Measurements from ENCODE around the gene MAPK4.

MAPK4 gene

GRCh38 chr18:50696436-50696835 lies 136.5 kb downstream of the MAPK4 start:
- TF ChIP-seq GATA2 (IDR thresholded peaks at IDR 0.05; ENCODE audit: low read depth, low read length) (no peak), GATA3 (IDR thresholded peaks at IDR 0.05; ENCODE audit: low read depth, low read length) (no peak)

DNA sequence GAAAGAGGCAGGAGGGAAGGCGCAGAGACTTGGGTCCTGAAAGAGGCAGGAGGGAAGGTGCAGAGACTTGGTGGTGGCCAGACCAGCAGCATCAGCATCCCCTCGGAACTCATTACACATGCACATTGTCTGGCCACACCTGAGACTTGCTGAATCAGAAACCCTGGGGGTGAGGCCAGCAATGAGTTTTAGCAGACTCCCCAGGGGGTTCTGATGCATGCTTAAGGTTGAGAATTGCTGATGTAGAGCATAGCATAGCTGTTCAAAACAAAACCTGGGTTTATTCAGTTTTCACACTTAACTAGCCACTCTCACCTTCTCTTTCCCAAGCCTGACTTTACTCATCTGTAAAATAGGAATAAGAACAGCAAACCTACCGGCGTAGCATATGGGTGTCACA lies 137.0 kb downstream of the MAPK4 start:
- TF ChIP-seq GATA3 (IDR thresholded peaks at IDR 0.05; ENCODE audit: low read depth, low read length) (no peak), GATA2 (IDR thresholded peaks at IDR 0.05; ENCODE audit: low read depth, low read length) (no peak)

- TF ChIP-seq GATA3 (IDR thresholded peaks at IDR 0.05; ENCODE audit: low read depth, low read length) = no peak
- TF ChIP-seq GATA2 (IDR thresholded peaks at IDR 0.05; ENCODE audit: low read depth, low read length) = no peak
These were observed 137.6 kb downstream of the MAPK4 start for GRCh38 chr18:50697509-50697908.

DNA sequence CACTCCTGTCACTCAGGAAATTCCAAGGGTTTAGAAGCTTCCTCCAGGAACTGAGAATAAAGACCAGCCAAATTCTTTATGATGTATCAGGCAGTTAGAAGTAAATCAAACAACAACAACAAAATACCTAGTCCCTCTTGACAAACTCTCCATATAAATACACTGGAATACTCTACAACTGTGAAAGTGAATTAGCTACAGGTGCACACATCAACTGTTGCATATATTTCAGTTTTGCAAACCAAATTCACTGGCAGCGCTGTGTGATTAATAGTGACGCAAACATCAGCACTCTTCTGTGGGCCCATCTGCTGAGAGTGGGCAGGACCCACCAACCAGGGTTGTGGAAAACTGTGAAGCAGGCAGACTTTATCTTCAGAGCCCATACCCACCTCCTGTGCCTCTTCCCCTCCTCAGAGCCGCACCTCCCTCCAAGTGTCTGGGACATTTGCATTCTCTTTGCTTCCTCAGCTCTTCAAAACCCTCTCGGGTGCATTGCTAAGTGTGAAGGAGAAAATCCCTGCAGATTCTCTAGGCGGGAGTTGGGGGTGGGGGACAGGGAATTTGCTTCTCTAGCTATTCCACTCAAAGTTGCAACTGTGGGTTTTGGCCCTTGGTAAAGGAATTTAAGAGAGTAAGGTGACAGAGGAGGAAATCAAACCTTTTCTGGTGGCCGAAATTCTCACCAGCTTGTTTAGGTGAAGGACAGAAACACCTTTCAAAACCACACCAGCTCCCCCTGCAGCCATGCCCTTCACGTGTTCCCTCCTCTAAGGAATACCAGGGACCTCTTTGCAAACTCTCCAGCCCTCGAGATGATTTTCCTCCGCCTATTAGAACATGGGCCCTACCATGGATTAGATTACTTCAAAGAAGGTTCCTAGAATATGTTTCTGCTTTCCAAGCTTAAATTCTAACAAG lies 140.6 kb downstream of the MAPK4 start:
- TF ChIP-seq GATA3 (IDR thresholded peaks at IDR 0.05; ENCODE audit: low read depth, low read length) = no peak

DNA sequence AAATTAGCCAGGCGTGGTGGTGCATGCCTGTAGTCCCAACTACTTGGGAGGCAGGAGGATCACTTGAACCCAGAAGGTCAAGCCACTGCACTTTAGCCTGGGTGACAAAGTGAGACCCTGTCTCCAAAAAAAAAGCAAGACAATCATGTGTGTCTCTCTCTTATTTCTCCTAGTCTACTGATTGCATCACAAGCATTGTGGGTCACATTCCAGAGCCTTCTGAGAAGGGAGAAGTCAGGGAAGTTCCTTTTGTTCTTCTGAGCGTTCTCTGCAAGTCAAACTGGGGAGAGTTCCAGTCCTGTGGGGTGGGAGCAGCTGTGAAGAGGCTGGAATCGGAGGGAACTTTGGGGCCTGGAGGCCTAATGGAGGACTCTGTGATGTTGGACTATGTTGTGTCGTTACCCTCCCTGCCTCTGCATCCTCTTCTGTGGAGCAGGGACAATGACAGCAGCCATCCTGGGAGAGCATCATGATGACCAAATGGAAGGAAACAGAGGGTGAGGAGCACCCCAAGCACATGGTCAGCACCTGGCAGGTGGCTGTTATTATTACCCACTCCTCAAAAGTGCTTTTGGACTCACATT lies 144.6 kb downstream of the MAPK4 start:
- TF ChIP-seq GATA3 (IDR thresholded peaks at IDR 0.05; ENCODE audit: low read depth, low read length) (no peak), GATA2 (IDR thresholded peaks at IDR 0.05; ENCODE audit: low read depth, low read length) (no peak)

DNA sequence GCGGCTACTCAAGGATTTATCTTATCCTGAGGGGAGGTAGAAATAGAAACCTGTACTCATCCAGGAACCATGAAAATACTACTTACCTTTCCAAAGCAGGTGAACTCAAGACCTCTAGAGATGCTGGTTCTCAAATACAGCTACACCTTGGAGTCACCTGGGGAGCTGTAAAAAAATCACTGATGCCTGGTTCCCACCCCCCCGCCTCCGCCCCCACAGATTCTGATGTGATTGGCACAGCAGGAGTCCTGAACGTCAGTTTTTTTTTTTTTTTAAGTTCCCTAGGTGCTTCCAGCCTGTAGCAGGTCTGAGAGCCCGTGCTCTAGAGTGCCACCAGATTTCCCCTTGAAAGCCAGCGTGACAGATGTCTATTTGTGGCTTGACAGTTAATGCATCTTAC lies 146.3 kb downstream of the MAPK4 start:
- TF ChIP-seq GATA3 (IDR thresholded peaks at IDR 0.05; ENCODE audit: low read depth, low read length) = no peak
- TF ChIP-seq GATA2 (IDR thresholded peaks at IDR 0.05; ENCODE audit: low read depth, low read length) = no peak

DNA sequence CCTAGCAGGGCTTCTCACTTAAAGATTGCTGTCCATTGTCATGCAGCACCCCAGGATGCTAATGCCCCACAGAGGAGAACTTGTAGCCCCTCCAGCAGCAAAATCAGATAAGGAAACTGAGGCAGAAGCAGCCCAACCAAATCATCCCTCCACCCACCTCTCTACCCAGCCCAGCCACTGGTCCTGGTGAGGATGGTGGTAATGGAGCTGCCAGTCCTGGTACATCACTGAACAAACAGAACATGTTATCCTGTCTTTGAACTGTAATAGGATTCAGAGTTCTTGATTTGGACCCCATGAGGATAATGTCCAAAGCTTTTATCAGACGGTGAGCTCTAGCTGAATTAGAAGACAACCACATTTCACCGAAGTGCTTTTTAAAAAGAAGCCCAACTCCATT lies 146.8 kb downstream of the MAPK4 start:
- TF ChIP-seq GATA3 (IDR thresholded peaks at IDR 0.05; ENCODE audit: low read depth, low read length) = no peak
- TF ChIP-seq GATA2 (IDR thresholded peaks at IDR 0.05; ENCODE audit: low read depth, low read length) = no peak

- TF ChIP-seq GATA3 (IDR thresholded peaks at IDR 0.05; ENCODE audit: low read depth, low read length) (no peak), GATA2 (IDR thresholded peaks at IDR 0.05; ENCODE audit: low read depth, low read length) (no peak)
These were observed 148.1 kb downstream of the MAPK4 start for GRCh38 chr18:50707855-50708469.

DNA sequence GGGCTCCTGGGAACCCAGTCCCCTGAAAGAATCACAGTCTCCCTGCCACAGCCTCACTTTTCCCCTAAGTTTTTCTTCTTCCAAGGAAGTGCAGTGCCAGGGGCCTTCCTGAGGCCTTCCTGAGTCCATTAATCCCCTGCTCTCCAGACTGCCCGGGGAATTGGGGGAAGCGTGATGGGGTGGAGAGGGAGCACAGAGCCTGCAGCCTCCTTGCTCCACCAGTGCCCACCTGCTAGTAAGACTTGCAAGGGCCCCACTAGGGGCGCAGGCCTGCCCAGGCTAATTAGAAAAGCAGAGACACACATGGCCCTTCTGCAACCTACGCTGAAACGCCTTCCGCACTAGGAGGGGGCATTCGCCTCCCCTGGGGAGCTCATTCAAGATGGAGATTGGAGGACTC lies 149.3 kb downstream of the MAPK4 start:
- no peak for TF ChIP-seq GATA2 (IDR thresholded peaks at IDR 0.05; ENCODE audit: low read depth, low read length)
- TF ChIP-seq GATA3 (IDR thresholded peaks at IDR 0.05; ENCODE audit: low read depth, low read length) = no peak

DNA sequence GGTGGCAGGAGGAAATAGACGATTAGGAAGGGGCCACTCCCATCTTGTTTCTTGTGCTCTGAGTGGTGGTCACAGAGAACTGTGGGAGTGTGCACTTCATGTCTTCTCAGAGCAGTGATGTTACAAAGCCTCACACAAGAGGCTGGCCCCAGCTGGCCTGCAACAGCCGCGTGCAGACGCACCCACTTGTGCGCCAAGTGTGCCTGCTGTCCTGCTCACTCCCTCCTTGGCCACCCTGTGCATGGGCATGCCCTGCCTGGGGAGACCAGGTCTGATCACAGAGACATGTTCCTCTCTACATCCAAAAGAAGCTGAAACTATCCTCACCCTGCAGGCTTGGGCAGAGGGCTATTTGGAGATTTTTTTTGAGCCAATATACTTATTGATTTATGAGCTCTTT lies 151.5 kb downstream of the MAPK4 start:
- no peak for TF ChIP-seq GATA2 (IDR thresholded peaks at IDR 0.05; ENCODE audit: low read depth, low read length)
- no peak for TF ChIP-seq GATA3 (IDR thresholded peaks at IDR 0.05; ENCODE audit: low read depth, low read length)

DNA sequence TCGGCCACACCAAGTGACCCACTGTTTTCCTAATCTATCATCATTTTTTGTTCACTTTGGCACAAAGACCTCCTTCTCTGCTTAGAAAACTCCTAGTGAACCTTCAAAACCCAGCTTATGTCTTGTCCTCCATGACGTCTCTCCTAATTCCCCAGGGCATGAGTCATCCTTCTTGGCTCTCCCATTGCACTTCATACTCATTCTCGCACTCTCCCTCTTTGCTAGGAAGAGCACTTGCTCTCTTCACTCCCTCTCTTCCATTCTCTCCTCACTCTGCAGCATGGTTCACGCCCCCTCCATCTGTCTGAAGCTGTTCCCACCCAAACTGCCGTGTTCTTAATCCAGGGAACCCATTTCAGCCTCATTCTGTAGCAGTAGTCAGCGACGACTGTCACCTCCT lies 156.0 kb downstream of the MAPK4 start:
- TF ChIP-seq GATA3 (IDR thresholded peaks at IDR 0.05; ENCODE audit: low read depth, low read length) (no peak), GATA2 (IDR thresholded peaks at IDR 0.05; ENCODE audit: low read depth, low read length) (no peak)

DNA sequence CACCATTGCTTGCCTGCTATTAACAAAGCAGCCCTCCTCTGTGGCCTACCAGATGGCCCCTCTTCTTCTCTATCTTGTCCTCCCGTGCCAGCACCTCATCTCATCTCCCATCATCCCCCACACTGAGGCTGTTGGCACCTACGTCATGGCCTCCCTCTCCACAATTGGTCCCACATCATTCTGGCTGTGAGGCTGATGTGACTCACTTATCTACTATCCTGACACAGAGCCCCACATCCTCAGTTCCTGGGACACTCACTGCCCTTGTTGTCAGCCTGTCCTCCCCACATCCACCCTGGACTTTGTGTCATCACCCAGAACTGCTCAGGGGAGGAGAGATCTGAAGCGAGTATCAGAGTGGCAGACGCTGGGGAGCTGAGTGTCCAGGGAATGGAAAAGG lies 157.0 kb downstream of the MAPK4 start:
- TF ChIP-seq GATA3 (IDR thresholded peaks at IDR 0.05; ENCODE audit: low read depth, low read length) = no peak
- no peak for TF ChIP-seq GATA2 (IDR thresholded peaks at IDR 0.05; ENCODE audit: low read depth, low read length)

DNA sequence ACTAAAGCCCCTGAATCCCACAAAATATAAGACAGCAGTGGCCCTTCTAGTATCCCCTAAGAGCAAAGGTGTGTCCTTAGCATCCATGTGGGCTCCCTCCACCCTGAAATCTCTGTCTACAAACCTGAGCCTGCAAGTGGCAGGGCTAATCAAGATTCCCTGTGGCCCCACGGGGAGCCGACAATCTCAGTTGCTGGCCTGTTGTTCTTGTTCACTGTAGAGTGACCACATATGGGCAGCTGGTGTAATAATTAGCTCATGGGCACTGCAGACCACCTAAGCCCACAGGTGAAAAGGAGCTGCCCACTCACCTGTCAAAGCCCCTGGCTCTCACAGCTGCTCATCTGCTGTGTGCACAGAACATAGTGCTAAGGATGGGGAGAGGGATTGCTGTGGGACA lies 157.7 kb downstream of the MAPK4 start:
- TF ChIP-seq GATA3 (IDR thresholded peaks at IDR 0.05; ENCODE audit: low read depth, low read length) (no peak), GATA2 (IDR thresholded peaks at IDR 0.05; ENCODE audit: low read depth, low read length) (no peak)

DNA sequence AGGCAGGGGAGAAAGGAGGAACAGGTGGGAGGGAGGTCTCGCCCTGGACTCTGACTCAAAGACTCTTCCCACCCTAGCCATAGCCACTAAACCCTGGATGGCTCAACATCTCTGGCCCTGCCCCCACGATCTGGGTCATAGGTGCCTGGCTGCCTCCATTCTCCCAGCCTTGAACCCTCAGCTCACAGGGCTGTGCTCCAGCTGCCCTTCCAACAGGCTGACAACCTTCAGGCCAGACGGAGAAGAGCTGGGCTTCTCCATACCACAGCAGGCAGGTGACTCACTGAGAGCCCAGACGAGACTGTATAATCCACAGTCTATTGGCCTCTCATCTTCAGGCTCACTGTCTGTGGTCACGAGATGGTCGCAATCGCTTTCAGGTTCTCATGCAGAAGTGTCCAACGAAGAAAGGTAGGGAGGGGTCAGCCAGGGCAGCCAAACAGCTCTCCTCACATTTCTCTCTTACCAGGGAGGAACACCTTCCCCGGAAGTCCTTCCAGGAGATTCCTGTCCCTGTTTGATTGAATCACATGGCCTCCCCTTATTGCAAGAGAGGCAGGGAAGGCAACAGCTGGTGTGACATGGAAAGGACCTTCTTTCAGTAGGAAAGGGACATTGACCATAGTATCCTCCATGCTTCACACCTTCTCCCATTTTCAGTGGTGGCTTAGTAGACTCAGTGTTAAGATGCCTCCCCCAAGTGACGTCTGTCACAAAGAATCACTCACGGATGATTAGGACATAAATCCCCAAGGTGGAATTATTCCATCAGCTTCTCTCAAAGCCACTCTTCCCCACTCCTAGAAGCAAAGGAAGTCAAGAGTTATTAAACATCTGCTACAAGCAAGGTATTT lies 159.8 kb downstream of the MAPK4 start:
- no peak for TF ChIP-seq GATA2 (IDR thresholded peaks at IDR 0.05; ENCODE audit: low read depth, low read length)
- no peak for TF ChIP-seq GATA3 (IDR thresholded peaks at IDR 0.05; ENCODE audit: low read depth, low read length)

Measured in SH-SY5Y (cell line).